OCI-LY7 (cell line): ENCODE results near the gene GLRA2. TPM values are rescaled to one million over a fixed set of nuclear protein-coding genes. Genes with fewer than 3 reads are reported as not detected.

Experiments used
- BruUV-seq: library from RNA; stranded (reverse); fragments of 400-500 nt; replicated peaks from 2 replicates; lab custom pipeline; 2021; lab: Mats Ljungman, UMichigan
- CTCF ChIA-PET: fragments of 300-600 bp; sonication (Branson Sonifier 250); formaldehyde crosslinking; loops from one replicate; lab custom pipeline; 2022; ENCODE audit warnings: antibody characterized with exemption; ENCODE audit not compliant: unreplicated experiment; lab: Charles Lee
- POLR2A ChIA-PET: fragments of 300-600 bp; sonication (Branson Sonifier 250); formaldehyde crosslinking; loops from one replicate; lab custom pipeline; 2022; ENCODE audit warnings: antibody characterized with exemption; lab: Charles Lee
- DNase-seq: peaks from one replicate; pipeline ENCODE4 v3.0.0-alpha.2; 2015; ENCODE audit warnings: low spot score
- H2AFZ ChIP-seq: fragments of 200-600 bp; sonication (generic), shearing (Covaris generic); 2 replicates; pipeline ENCODE4 v1.6.1; 2014; ENCODE audit warnings: mild to moderate bottlenecking, antibody characterized with exemption, low read length, moderate library complexity
- H3K27ac ChIP-seq: fragments of 200-600 bp; sonication (generic); 2 replicates; pipeline ENCODE4 v1.5.1; 2014; ENCODE audit warnings: mixed run types, low read depth, mild to moderate bottlenecking, moderate library complexity, low read length, inconsistent platforms; ENCODE audit not compliant: poor library complexity, severe bottlenecking
- H3K36me3 ChIP-seq: fragments of 200-600 bp; sonication (generic); 2 replicates; pipeline ENCODE4 v1.6.1; 2014; ENCODE audit warnings: mild to moderate bottlenecking, antibody characterized with exemption, low read length, moderate library complexity, mixed read lengths; ENCODE audit not compliant: insufficient read depth
- H3K4me1 ChIP-seq: fragments of 200-600 bp; sonication (generic); 2 replicates; pipeline ENCODE4 v1.5.1; 2014; ENCODE audit warnings: mild to moderate bottlenecking, low read length; ENCODE audit not compliant: insufficient read depth, poor library complexity, severe bottlenecking
- H3K4me2 ChIP-seq: fragments of 200-600 bp; sonication (generic); 2 replicates; pipeline ENCODE4 v1.6.1; 2014; ENCODE audit warnings: mild to moderate bottlenecking, low read length
- H3K4me3 ChIP-seq: fragments of 200-600 bp; sonication (generic); 2 replicates; pipeline ENCODE4 v1.5.1; 2014; ENCODE audit warnings: mild to moderate bottlenecking, low read depth, low read length; ENCODE audit not compliant: poor library complexity, severe bottlenecking
- H3K79me2 ChIP-seq: fragments of 200-600 bp; sonication (generic); 2 replicates; pipeline ENCODE4 v1.6.1; 2016; ENCODE audit warnings: low read depth, mild to moderate bottlenecking, low read length, moderate library complexity, mixed read lengths; ENCODE audit not compliant: insufficient read depth
- H3K9me2 ChIP-seq: fragments of 200-600 bp; sonication (generic); 2 replicates; pipeline ENCODE4 v1.6.1; 2016; ENCODE audit warnings: mild to moderate bottlenecking, low read length, mixed read lengths; ENCODE audit not compliant: insufficient read depth
- H3K9me3 ChIP-seq: fragments of 200-600 bp; sonication (generic); 2 replicates; pipeline ENCODE4 v1.6.1; 2014; ENCODE audit warnings: mild to moderate bottlenecking, mixed run types, low read length, mixed read lengths
- H4K20me1 ChIP-seq: fragments of 200-600 bp; sonication (generic); 2 replicates; pipeline ENCODE4 v1.6.1; 2014; ENCODE audit warnings: mild to moderate bottlenecking, antibody characterized with exemption, low read length, moderate library complexity, mixed read lengths; ENCODE audit not compliant: insufficient read depth
- EZH2phosphoT487 ChIP-seq: fragments of 200-600 bp; sonication (generic); IDR thresholded peaks from 2 replicates; pipeline ENCODE4 v1.6.1; 2018; ENCODE audit warnings: low read depth, borderline replicate concordance, mild to moderate bottlenecking, mixed run types, antibody characterized with exemption, low read length, moderate library complexity, mixed read lengths
- intact Hi-C: fragments of 100-400 bp; cut with micrococcal nuclease; formaldehyde crosslinking; loops from one replicate; pipeline ENCODE4 v1.10.0; 2022; ENCODE audit not compliant: unreplicated experiment
- total RNA-seq, 2 experiments: library from RNA; depleted of rRNA in 1 of 2; stranded (reverse); fragments of >200 nt in 1 of 2; shearing (Covaris generic) in 1 of 2; gene quantifications; 2 replicates each; pipeline ENCODE4 v1.2.3, GENCODE V29; 2014 to 2022
- TF ChIP-seq, protein P1 (sequence below): fragments of 200-600 bp; sonication (generic); conservative IDR thresholded peaks from 2 replicates; pipeline ENCODE4 v1.5.1; 2014; ENCODE audit warnings: mild to moderate bottlenecking, antibody characterized with exemption, low read length, moderate library complexity, mixed read lengths

GLRA2 gene
- total RNA-seq, 2 experiments from 2014 or later = not detected

DNA sequence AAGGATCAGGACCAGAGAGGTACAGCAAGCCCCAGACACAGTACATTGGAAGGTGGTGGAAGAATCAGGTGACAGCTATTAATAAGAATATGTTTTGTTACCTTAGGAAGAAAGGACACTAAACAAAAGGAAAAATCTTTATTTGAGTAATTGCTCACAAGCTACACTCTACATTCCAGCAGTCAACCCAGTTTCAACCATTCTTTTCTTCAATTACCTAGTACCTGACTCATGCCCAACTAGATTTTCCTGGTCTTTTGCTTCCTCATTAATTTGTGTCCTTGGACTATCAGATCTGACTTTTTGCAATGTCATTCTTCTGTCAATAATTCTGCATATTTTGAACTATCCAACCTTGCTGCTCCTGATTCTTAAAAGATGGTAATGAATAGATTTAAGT is 22.5 kb upstream of the GLRA2 start:
- Histone ChIP-seq H3K4me1 (no peaks in the 10 kb centered on the region), H3K79me2 (no peaks in the 10 kb centered on the region), H3K36me3 (no peaks in the 10 kb centered on the region), H3K4me2 (no peak overlapping the region), H3K4me3 (no peak overlapping the region), H3K9me3 (no peaks in the 10 kb centered on the region), H3K9me2 (no peaks in the 10 kb centered on the region), H4K20me1 (no peaks in the 10 kb centered on the region), H2AFZ (no peak overlapping the region), H3K27ac (no peak overlapping the region)
- ChIA-PET CTCF (no interaction called here), POLR2A (no interaction called here)
- BruUV-seq = no TSS peak
- intact Hi-C loops = no loop called here
- no peak for TF ChIP-seq EZH2phosphoT487
- TF ChIP-seq, protein P1, sequence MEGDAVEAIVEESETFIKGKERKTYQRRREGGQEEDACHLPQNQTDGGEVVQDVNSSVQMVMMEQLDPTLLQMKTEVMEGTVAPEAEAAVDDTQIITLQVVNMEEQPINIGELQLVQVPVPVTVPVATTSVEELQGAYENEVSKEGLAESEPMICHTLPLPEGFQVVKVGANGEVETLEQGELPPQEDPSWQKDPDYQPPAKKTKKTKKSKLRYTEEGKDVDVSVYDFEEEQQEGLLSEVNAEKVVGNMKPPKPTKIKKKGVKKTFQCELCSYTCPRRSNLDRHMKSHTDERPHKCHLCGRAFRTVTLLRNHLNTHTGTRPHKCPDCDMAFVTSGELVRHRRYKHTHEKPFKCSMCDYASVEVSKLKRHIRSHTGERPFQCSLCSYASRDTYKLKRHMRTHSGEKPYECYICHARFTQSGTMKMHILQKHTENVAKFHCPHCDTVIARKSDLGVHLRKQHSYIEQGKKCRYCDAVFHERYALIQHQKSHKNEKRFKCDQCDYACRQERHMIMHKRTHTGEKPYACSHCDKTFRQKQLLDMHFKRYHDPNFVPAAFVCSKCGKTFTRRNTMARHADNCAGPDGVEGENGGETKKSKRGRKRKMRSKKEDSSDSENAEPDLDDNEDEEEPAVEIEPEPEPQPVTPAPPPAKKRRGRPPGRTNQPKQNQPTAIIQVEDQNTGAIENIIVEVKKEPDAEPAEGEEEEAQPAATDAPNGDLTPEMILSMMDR = no peak
- no peak for DNase-seq

DNA sequence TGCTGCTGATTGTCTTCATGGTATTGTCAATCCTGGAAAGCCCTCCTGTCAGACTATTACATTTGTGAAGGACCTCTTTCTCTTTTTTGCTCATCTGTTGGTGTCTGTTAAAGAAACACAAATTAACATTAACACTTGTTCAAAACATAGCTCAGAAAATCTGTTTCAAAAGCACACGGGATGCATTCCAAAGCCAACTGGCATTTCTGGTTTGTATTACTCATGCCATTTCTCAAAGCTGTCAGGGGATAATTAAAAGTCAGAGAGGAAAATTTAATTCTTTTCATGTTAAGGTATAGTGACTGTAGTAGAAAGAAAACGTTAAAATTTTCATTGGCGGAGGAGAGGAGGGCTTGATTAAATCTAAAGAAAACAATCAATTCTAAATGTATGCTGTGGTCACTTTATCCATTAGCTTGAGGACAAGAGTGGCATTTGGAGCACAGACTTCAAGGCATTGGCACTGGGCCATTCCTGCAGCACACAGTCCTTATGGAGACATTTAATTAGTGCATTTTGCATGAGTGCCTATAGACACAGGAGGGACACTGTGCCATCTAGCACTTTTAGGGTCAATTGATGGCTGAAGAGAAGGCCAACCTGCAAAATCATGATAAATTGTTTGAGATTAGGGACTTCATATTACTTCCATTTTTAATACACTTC is 21.2 kb upstream of the GLRA2 start:
- no peak overlapping the region for H3K4me2 ChIP-seq

More for the DNA sequence above, 21.2 kb upstream of the GLRA2 start:
- Histone ChIP-seq H3K4me3 (no peak overlapping the region), H3K36me3 (no peaks in the 10 kb centered on the region), H2AFZ (no peak overlapping the region), H3K9me2 (no peaks in the 10 kb centered on the region), H3K4me1 (no peaks in the 10 kb centered on the region), H3K27ac (no peak overlapping the region), H4K20me1 (no peaks in the 10 kb centered on the region), H3K9me3 (no peaks in the 10 kb centered on the region), H3K79me2 (no peaks in the 10 kb centered on the region)
- TF ChIP-seq, protein P1 = no peak
- TF ChIP-seq EZH2phosphoT487 = no peak
- POLR2A ChIA-PET = interaction anchor here (0.7 kb wide), 1 partner anchor 11 kb away, joined by 3 read pairs; no protein-coding TSS in a partner anchor
- no peak for DNase-seq
- CTCF ChIA-PET = no interaction called here
- BruUV-seq = no TSS peak
- intact Hi-C loops = no loop called here
